Measurements from ENCODE around the gene AEBP2. TPM values are rescaled to one million over a fixed set of nuclear protein-coding genes. Genes with fewer than 3 reads are reported as not detected.
A peak's percentile ranks its signal among the peaks of the same experiment; 100 is the strongest.
"Not testable (repeated sequence)": the region's sequence is repeated elsewhere in the genome, so short reads cannot be mapped to it uniquely, and the experiment has no call there.

Gene AEBP2
- 34.4 to 36.5 TPM (median 36.0 TPM) in 3 replicates for total RNA-seq
- long read RNA-seq, full-length matches to known transcripts = 6 of 13 reads
- long read RNA-seq, partial matches to known transcripts = 1 of 13 reads
- long read RNA-seq, other reads (novel, unspliced or antisense) = 6 of 13 reads

GRCh38 chr12:19439059-19440018 is at the start of gene AEBP2:
AEBP2 (plus strand) TSS chr12:19439492; CDS start chr12:19439700, 208 bp downstream.
- H3K27ac Mint-ChIP-seq (ENCODE audit: unreplicated experiment) = peak within 1 kb of the TSS; percentile 94

DNA sequence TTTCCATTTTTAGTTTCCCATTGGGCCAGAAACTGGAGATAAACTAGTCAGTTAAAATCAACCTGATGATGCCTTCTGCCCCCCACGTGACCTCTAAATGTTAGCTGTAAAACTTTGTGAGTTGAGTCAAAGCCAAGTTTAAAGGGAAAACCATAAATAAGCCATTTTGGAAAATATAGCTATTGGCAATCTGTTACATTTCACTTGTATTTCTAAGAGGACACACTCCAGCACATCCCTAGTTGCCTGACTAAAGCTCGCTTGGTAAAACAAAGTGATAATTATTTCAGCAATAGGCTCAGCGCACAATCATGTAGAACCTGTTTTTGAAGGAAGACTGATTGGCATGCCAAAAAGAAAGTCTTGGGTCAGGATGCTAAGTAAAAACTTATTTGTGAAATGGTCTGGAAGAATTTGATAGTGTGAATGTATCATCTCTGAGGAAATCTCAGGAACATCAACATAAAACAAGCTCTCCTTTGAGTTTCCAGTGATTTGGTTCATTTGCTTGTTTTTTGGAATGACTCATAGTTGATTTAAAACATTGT is 49.2 kb upstream of the AEBP2 start:
- TF ChIP-seq CTCF (IDR thresholded peaks at IDR 0.05) = no peak
- peaks cover 3% of the 10 kb centered on the region for H3K4me1 Mint-ChIP-seq (ENCODE audit: low read depth)
- H3K36me3 Mint-ChIP-seq (ENCODE audit: low read depth) = no peaks in the 10 kb centered on the region
- H3K27me3 Mint-ChIP-seq (ENCODE audit: low read depth) = no peaks in the 10 kb centered on the region
- DNase-seq (ENCODE audit: low spot score) = no peak
- H3K27ac Mint-ChIP-seq (ENCODE audit: unreplicated experiment) = no peak overlapping the region
- no peak overlapping the region for H3K4me3 Mint-ChIP-seq (ENCODE audit: unreplicated experiment)
- H3K9me3 Mint-ChIP-seq (ENCODE audit: low read depth) = no peaks in the 10 kb centered on the region

More at GRCh38 chr12:19439059-19440018, at the start of gene AEBP2:
- no peak for TF ChIP-seq CTCF (IDR thresholded peaks at IDR 0.05)
- peaks cover 2% of the 10 kb centered on the region for H3K36me3 Mint-ChIP-seq (ENCODE audit: low read depth)
- peaks cover 4% of the 10 kb centered on the region for H3K9me3 Mint-ChIP-seq (ENCODE audit: low read depth)
- peaks cover 24% of the 10 kb centered on the region for H3K4me1 Mint-ChIP-seq (ENCODE audit: low read depth)
- peak within 1 kb of the TSS; percentile 93 for H3K4me3 Mint-ChIP-seq (ENCODE audit: unreplicated experiment)
- peak; percentile 98 for DNase-seq (ENCODE audit: low spot score)
- H3K27me3 Mint-ChIP-seq (ENCODE audit: low read depth) = no peaks in the 10 kb centered on the region

DNA sequence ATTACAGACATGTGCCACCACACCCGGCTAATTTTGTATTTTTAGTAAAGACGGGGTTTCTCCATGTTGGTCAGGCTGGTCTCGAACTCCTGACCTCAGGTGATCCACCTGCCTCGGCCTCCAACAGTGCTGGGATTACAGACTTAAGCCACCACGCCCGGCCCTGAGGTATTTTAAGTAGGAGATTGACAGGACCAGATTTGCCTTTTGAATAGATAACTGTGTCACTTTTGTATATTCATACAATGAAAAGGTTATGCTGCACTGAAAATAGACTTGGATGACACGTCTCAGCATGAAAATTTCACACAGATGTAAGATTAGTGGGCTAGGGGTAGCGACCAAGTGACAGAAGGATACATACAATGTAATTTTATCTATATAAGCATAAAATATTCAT is 46.6 kb upstream of the AEBP2 start:
- H3K36me3 Mint-ChIP-seq (ENCODE audit: low read depth); H3K4me3 Mint-ChIP-seq (ENCODE audit: unreplicated experiment); H3K27ac Mint-ChIP-seq (ENCODE audit: unreplicated experiment); H3K9me3 Mint-ChIP-seq (ENCODE audit: low read depth); H3K4me1 Mint-ChIP-seq (ENCODE audit: low read depth); DNase-seq (ENCODE audit: low spot score); H3K27me3 Mint-ChIP-seq (ENCODE audit: low read depth): not testable (repeated sequence)

DNA sequence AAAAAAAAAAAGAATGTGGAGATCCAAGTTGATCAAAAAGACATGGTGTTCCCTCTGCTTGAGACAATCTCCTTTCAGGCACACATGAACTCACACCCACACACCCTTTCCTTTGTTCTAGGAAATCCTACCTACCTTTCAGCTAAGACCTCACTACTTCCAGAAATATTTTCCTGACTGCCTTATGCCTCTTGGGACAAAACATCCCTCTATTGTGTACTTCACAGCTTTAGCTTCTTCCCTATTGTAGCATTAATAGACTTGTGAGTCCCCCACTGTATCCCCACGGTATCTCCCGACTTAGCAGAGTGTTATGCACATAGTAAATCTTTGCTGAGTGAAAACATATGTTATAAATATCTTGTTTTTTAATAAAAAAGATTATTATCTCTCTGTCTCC is 44.9 kb upstream of the AEBP2 start:
- TF ChIP-seq CTCF (IDR thresholded peaks at IDR 0.05) = no peak
- H3K36me3 Mint-ChIP-seq (ENCODE audit: low read depth) = no peaks in the 10 kb centered on the region
- no peaks in the 10 kb centered on the region for H3K9me3 Mint-ChIP-seq (ENCODE audit: low read depth)
- peaks cover 3% of the 10 kb centered on the region for H3K4me1 Mint-ChIP-seq (ENCODE audit: low read depth)
- no peak overlapping the region for H3K4me3 Mint-ChIP-seq (ENCODE audit: unreplicated experiment)
- H3K27ac Mint-ChIP-seq (ENCODE audit: unreplicated experiment) = no peak overlapping the region
- no peak for DNase-seq (ENCODE audit: low spot score)
- H3K27me3 Mint-ChIP-seq (ENCODE audit: low read depth) = no peaks in the 10 kb centered on the region

- H3K9me3 Mint-ChIP-seq (ENCODE audit: low read depth) = no peaks in the 10 kb centered on the region
- no peak overlapping the region for H3K4me3 Mint-ChIP-seq (ENCODE audit: unreplicated experiment)
- no peaks in the 10 kb centered on the region for H3K27me3 Mint-ChIP-seq (ENCODE audit: low read depth)
- H3K4me1 Mint-ChIP-seq (ENCODE audit: low read depth) = peaks cover 6% of the 10 kb centered on the region
- H3K27ac Mint-ChIP-seq (ENCODE audit: unreplicated experiment) = no peak overlapping the region
- DNase-seq (ENCODE audit: low spot score) = no peak
- no peaks in the 10 kb centered on the region for H3K36me3 Mint-ChIP-seq (ENCODE audit: low read depth)
- TF ChIP-seq CTCF (IDR thresholded peaks at IDR 0.05) = no peak
Observed at GRCh38 chr12:19397534-19397933, 41.8 kb upstream of the AEBP2 start.
